HepG2 (cell line): ENCODE data around the gene HNRNPF. TPM values are rescaled to one million over a fixed set of nuclear protein-coding genes. Genes with fewer than 3 reads are reported as not detected.

ENCODE experiments used
- GMEB2 ChIP-seq: IDR thresholded peaks from 2 replicates; pipeline ENCODE4 v1.6.1; 2016; ENCODE audit warnings: missing biosample characterization, missing genetic modification reagents, low read depth
- KDM1A ChIP-seq: IDR thresholded peaks from 2 replicates; pipeline ENCODE4 v1.6.1; 2016; ENCODE audit warnings: missing compliant biosample characterization
- MIER3 ChIP-seq: IDR thresholded peaks from 2 replicates; pipeline ENCODE4 v1.6.1; 2016; ENCODE audit warnings: missing compliant biosample characterization, borderline replicate concordance
- MXD3 ChIP-seq: IDR thresholded peaks from 2 replicates; pipeline ENCODE4 v1.6.1; 2016; ENCODE audit warnings: mild to moderate bottlenecking, missing biosample characterization, missing genetic modification reagents
- MYPOP ChIP-seq: sonication (generic); formaldehyde crosslinking; IDR thresholded peaks from 2 replicates; pipeline ENCODE4 v1.8.1; 2023; ENCODE audit warnings: mild to moderate bottlenecking, moderate library complexity, missing genetic modification reagents
- NFAT5 ChIP-seq: sonication (generic); formaldehyde crosslinking; IDR thresholded peaks from 2 replicates; pipeline ENCODE4 v1.4.0; 2020; ENCODE audit warnings: missing genetic modification reagents
- RCOR2 ChIP-seq: IDR thresholded peaks from 2 replicates; pipeline ENCODE4 v1.6.1; 2016; ENCODE audit warnings: missing biosample characterization, missing genetic modification reagents
- TCF7 ChIP-seq: sonication (generic); IDR thresholded peaks from 2 replicates; pipeline ENCODE4 v1.6.1; 2016; ENCODE audit warnings: antibody characterized with exemption, low read depth
- ZBTB20 ChIP-seq: sonication (generic); formaldehyde crosslinking; IDR thresholded peaks from 2 replicates; pipeline ENCODE4 v1.8.1; 2023; ENCODE audit warnings: missing genetic modification reagents, low read depth, mild to moderate bottlenecking, borderline replicate concordance
- ZHX1 ChIP-seq: sonication (generic); formaldehyde crosslinking; IDR thresholded peaks from 2 replicates; pipeline ENCODE4 v1.8.1; 2022; ENCODE audit warnings: low read depth, mild to moderate bottlenecking, missing genetic modification reagents
- ZKSCAN8 ChIP-seq: IDR thresholded peaks from 2 replicates; pipeline ENCODE4 v1.6.1; 2016; ENCODE audit warnings: borderline replicate concordance, missing genetic modification reagents, missing compliant biosample characterization
- ZNF333 ChIP-seq: sonication (generic); formaldehyde crosslinking; IDR thresholded peaks from 2 replicates; pipeline ENCODE4 v1.4.0; 2020; ENCODE audit warnings: mild to moderate bottlenecking, missing genetic modification reagents, borderline replicate concordance
- ZNF501 ChIP-seq: sonication (generic); formaldehyde crosslinking; IDR thresholded peaks from 2 replicates; pipeline ENCODE4 v1.5.1; 2020; ENCODE audit warnings: mild to moderate bottlenecking, moderate library complexity, missing genetic modification reagents
- ZNF558 ChIP-seq: sonication (generic); formaldehyde crosslinking; IDR thresholded peaks from 2 replicates; pipeline ENCODE4 v1.9.0; 2022; ENCODE audit warnings: mild to moderate bottlenecking, missing genetic modification reagents, borderline replicate concordance
- polyA plus RNA-seq, 8 experiments: library from polyadenylated mRNA; depleted of rRNA in 3 of 8; stranded (reverse) in 7 of 8; unstranded in 1 of 8; fragments of >200 nt; fragmentation: Illumina TruSeq in 4 of 8; extraction: Trizol in 4 of 8; gene quantifications; 2 replicates each; pipeline versions ENCODE4 v1.2.1 to v1.2.3, GENCODE V29; 2011 to 2016; ENCODE audit warnings: low read depth in 4 of 8, missing spikeins in 1 of 8, mixed read lengths in 1 of 8; ENCODE audit not compliant: insufficient read depth in 1 of 8
- total RNA-seq, 5 experiments: library from RNA; depleted of rRNA; stranded (reverse); fragments of >200 nt; fragmentation: Illumina TruSeq; extraction: Trizol; gene quantifications; 2 replicates each; pipeline ENCODE4 v1.2.3, GENCODE V29; 2016; ENCODE audit warnings: low read depth in 1 of 5

The HNRNPF gene
- total and polyA plus RNA-seq, 2 of the 13 experiments (the other 11 are each of a cell fraction or from before 2014, with no cell fraction given) = 166 to 308 TPM

GRCh38 chr10:43436291-43437140, 27.5 kb upstream of the HNRNPF start, which contains the start of gene ZNF487 (continued):
- TF ChIP-seq ZHX1 (CRISPR knock-in tag) (peak; percentile 72; the same call in 1 of the 2 replicates), ZNF558 (CRISPR knock-in tag) (peak; percentile 82; the same call in 1 of the 2 replicates), RCOR2 (CRISPR knock-in tag) (peak; percentile 37; the same call in 1 of the 2 replicates), MXD3 (peak; percentile 73; the same call in 1 of the 2 replicates), NFAT5 (CRISPR knock-in tag) (peak; percentile 54; the same call in 1 of the 2 replicates), ZNF333 (CRISPR knock-in tag) (0 out of 2 replicates have a peak, but pooled peaks have one; percentile 30), ZKSCAN8 (CRISPR knock-in tag) (peak; percentile 70; the same call in 1 of the 2 replicates), GMEB2 (peak; percentile 34; the same call in 1 of the 2 replicates), MIER3 (CRISPR knock-in tag) (0 out of 2 replicates have a peak, but pooled peaks have one; percentile 44), KDM1A (CRISPR knock-in tag) (no peak; the same call in 1 of the 2 replicates), ZNF501 (peak; percentile 96), ZBTB20 (0 out of 2 replicates have a peak, but pooled peaks have one; percentile 59), TCF7 (no peak), MYPOP (peak; percentile 94)
